Lung (tissue), 12 donors: Measurements from ENCODE around the gene CA12. TPM values are rescaled to one million over a fixed set of nuclear protein-coding genes. Genes with fewer than 3 reads are reported as not detected.

Source experiments
- ATAC-seq: fragments of 200-7000 bp; cut with Tn5 transposase; one replicate; pipeline ENCODE4 v1.9.1; 2020; ENCODE audit warnings: moderate number of reproducible peaks; ENCODE audit not compliant: insufficient read depth, low FRiP score
- DNase-seq, 3 donors: peaks; one replicate each; pipeline ENCODE4 v3.0.0-alpha.2; 2013 to 2017
- H3K27ac ChIP-seq, 2 donors: one replicate each; pipeline ENCODE4 v1.5.1; 2013; ENCODE audit warnings: mild to moderate bottlenecking in 2 of 2, moderate library complexity in 2 of 2, control low read depth in 1 of 2, inconsistent platforms in 1 of 2, low read depth in 1 of 2, low read length in 1 of 2
- H3K27me3 ChIP-seq, 3 donors: one replicate each; pipeline ENCODE4 v1.5.1; 2013; ENCODE audit warnings: low read length in 2 of 3; ENCODE audit not compliant: control insufficient read depth in 3 of 3, insufficient read depth in 3 of 3
- H3K36me3 ChIP-seq, 4 donors: one replicate each; pipeline ENCODE4 v1.5.1; 2013; ENCODE audit warnings: low read length in 4 of 4, mild to moderate bottlenecking in 1 of 4, moderate library complexity in 1 of 4; ENCODE audit not compliant: control insufficient read depth in 4 of 4, insufficient read depth in 4 of 4
- H3K4me1 ChIP-seq, 5 donors: one replicate each; pipeline ENCODE4 v1.5.1; 2013; ENCODE audit warnings: low read length in 5 of 5, mild to moderate bottlenecking in 2 of 5, moderate library complexity in 1 of 5; ENCODE audit not compliant: control insufficient read depth in 5 of 5, insufficient read depth in 5 of 5
- H3K4me3 ChIP-seq: one replicate; pipeline ENCODE4 v1.5.1; 2013; ENCODE audit warnings: mild to moderate bottlenecking, control low read depth, moderate library complexity
- H3K9ac ChIP-seq, 2 donors: one replicate each; pipeline ENCODE4 v1.5.1; 2013; ENCODE audit warnings: low read length in 2 of 2, control low read depth in 1 of 2; ENCODE audit not compliant: insufficient read depth in 1 of 2
- H3K9me3 ChIP-seq, 4 donors: one replicate each; pipeline ENCODE4 v1.5.1; 2013; ENCODE audit warnings: low read length in 3 of 4, mild to moderate bottlenecking in 1 of 4, moderate library complexity in 1 of 4; ENCODE audit not compliant: control insufficient read depth in 4 of 4, insufficient read depth in 3 of 4
- CTCF ChIP-seq: IDR thresholded peaks from 2 replicates; pipeline ENCODE4 v1.5.1; 2012; ENCODE audit warnings: mild to moderate bottlenecking; ENCODE audit errors: control extremely low read depth, extremely low read depth
- WGBS, 2 donors: extraction: QIAGEN DNeasy Blood & Tissue Kit; methylation state at CpG; one replicate each; pipeline ENCODE4 v1.1.7; 2013; 5-methylcytosine and 5-hydroxymethylcytosine counted together
- polyA plus RNA-seq, 2 donors: library from polyadenylated mRNA; stranded (reverse); fragments of 200-250 nt; gene quantifications; one replicate each; pipeline ENCODE4 v1.2.1, GENCODE V29; 2013
- total RNA-seq, 2 donors: library from RNA; depleted of rRNA in 1 of 2; stranded (reverse); fragments of >200 nt in 1 of 2; gene quantifications; one replicate each; pipeline ENCODE4 v1.2.1, GENCODE V29; 2014 to 2021
- donor health status: control.
- donor health status: control.
- donor health status: Bipolar disorder and iron deficiency.
- donor health status: healthy.
- donor health status: DM: yes; HTN: yes; CAD: no.

The CA12 gene
- total and polyA plus RNA-seq, 4 donors = 2.2 to 46.8 (median 5.8) TPM

DNA sequence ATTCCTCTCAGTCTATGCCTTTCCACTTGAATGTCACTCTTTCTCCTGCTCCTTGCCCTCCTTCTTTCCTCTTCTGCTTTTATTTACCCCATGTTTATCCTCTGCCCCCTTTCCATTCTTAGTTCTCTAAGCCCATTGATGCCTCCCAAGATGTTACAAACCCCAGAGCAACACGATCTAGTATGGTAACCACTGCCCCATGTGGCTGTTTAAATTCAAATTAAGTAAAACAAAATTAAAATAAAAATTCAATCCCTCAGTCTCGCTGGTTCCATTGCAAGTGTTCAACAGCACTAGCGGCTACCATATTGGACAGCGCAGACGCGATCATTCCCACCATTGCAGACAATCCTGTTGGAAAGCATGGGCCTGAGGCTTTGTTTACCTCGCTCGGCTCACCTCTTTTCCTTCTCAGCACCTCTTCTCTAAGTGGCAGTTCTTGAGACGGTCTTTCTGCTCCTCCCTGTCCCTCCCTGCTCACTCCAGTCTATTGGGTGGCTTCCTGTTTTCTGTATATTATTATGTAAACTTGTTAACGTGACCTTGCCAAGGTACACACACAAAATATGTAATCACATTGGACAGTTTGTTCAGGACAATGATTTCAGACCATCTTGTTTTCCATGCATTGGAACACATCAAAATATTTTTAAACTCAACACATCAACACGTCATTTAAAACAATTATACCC, 21.8 kb upstream of the CA12 start:
- Histone ChIP-seq H3K27me3 (no peaks in the 10 kb centered on the region), H3K27ac (no peak overlapping the region), H3K36me3 (no peaks in the 10 kb centered on the region), H3K9me3 (no peaks in the 10 kb centered on the region), H3K9ac (no peak overlapping the region), H3K4me3 (no peak overlapping the region), H3K4me1 (peaks cover 0 to 4% (median 0%) of the 10 kb centered on the region in 5 donors)
- 76 to 78% methylated on average over 11 of the region's 11 CpGs for WGBS, 2 donors
- ATAC-seq = no peak
- TF ChIP-seq CTCF = no peak
- no peak for DNase-seq

- peak in 2 of 3 donors; percentile 69 to 70 for DNase-seq
- Histone ChIP-seq H3K9ac (no peak overlapping the region), H3K36me3 (no peaks in the 10 kb centered on the region), H3K4me3 (no peak overlapping the region), H3K9me3 (no peaks in the 10 kb centered on the region), H3K4me1 (peaks cover 0 to 4% (median 0%) of the 10 kb centered on the region in 5 donors), H3K27me3 (no peaks in the 10 kb centered on the region), H3K27ac (no peak overlapping the region)
- ATAC-seq = peak; percentile 41
- peak; percentile 53 for TF ChIP-seq CTCF
- 64 to 67% methylated on average over 7 of the region's 7 CpGs for WGBS, 2 donors
These were observed 21.0 kb upstream of the CA12 start for GRCh38 chr15:63402498-63403253.

GRCh38 chr15:63401714-63402497, 20.3 kb upstream of the CA12 start:
- Histone ChIP-seq H3K4me1 (peaks cover 0 to 4% (median 0%) of the 10 kb centered on the region in 5 donors), H3K9me3 (no peaks in the 10 kb centered on the region), H3K9ac (no peak overlapping the region), H3K27ac (no peak overlapping the region), H3K27me3 (no peaks in the 10 kb centered on the region), H3K4me3 (no peak overlapping the region), H3K36me3 (no peaks in the 10 kb centered on the region)
- WGBS, 2 donors = 97% methylated on average over 5 of the region's 5 CpGs
- DNase-seq = no peak
- no peak for ATAC-seq
- TF ChIP-seq CTCF = no peak
